ENCODE data around the gene HSD3B7.
"Not testable (repeated sequence)": the region's sequence is repeated elsewhere in the genome, so short reads cannot be mapped to it uniquely, and the experiment has no call there.

- TF ChIP-seq ZNF121 (tag by site-specific recombination; IDR thresholded peaks at IDR 0.05): peak; percentile 81
- TF ChIP-seq ZNF274 (IDR thresholded peaks at IDR 0.05; ENCODE audit: low read length); ZNF274 (tag by site-specific recombination; IDR thresholded peaks at IDR 0.05; ENCODE audit: borderline replicate concordance); CTCF (tag by site-specific recombination; IDR thresholded peaks at IDR 0.05); PBX3 (CRISPR knock-in tag; IDR thresholded peaks at IDR 0.05); ZBTB26 (tag by site-specific recombination; optimal IDR thresholded peaks at IDR 0.05): not testable (repeated sequence)
These were observed 26.8 kb downstream of the HSD3B7 start for GRCh38 chr16:31011815-31012214.
